SK-N-MC (cell line): ENCODE measurements around the gene VPS11.
"Not testable (repeated sequence)": the region's sequence is repeated elsewhere in the genome, so short reads cannot be mapped to it uniquely, and the experiment has no call there.

Experiments
- DNase-seq: peaks from one replicate; pipeline ENCODE4 v3.0.0-alpha.2; 2011; ENCODE audit warnings: low read depth, low spot score
- H3K27ac ChIP-seq: fragments of 200-600 bp; sonication (generic); 2 replicates; pipeline ENCODE4 v1.5.1; 2016; ENCODE audit warnings: mixed run types
- H3K36me3 ChIP-seq: fragments of 200-600 bp; sonication (generic); 2 replicates; pipeline ENCODE4 v1.6.1; 2017; ENCODE audit warnings: antibody characterized with exemption, low read length, mixed read lengths; ENCODE audit not compliant: insufficient read depth
- H3K4me3 ChIP-seq: fragments of 200-600 bp; sonication (generic); 2 replicates; pipeline ENCODE4 v1.5.1; 2016
- H3K9ac ChIP-seq: fragments of 200-600 bp; sonication (generic); 2 replicates; pipeline ENCODE4 v1.8.0; 2017; ENCODE audit warnings: mixed run types, mixed read lengths; ENCODE audit not compliant: insufficient read length
- H3K9me3 ChIP-seq: fragments of 200-600 bp; sonication (generic); 2 replicates; pipeline ENCODE4 v1.6.1; 2017; ENCODE audit warnings: low read depth, mild to moderate bottlenecking, antibody characterized with exemption, low read length, moderate library complexity, mixed read lengths
- EZH2 ChIP-seq: fragments of 200-600 bp; sonication (generic); IDR thresholded peaks from one replicate; pipeline ENCODE4 v1.6.1; 2017; ENCODE audit warnings: antibody characterized with exemption
- FOXP2 ChIP-seq: optimal IDR thresholded peaks from 2 replicates; pipeline ENCODE3; 2011; ENCODE audit warnings: mild to moderate bottlenecking, moderate library complexity; ENCODE audit not compliant: insufficient read depth; ENCODE audit errors: extremely low read length, control extremely low read depth
- POLR2AphosphoS5 ChIP-seq: IDR thresholded peaks from 2 replicates; pipeline ENCODE4 v1.6.1; 2012; ENCODE audit warnings: mild to moderate bottlenecking, low read depth, low read length, borderline replicate concordance

VPS11 gene

GRCh38 chr11:119030329-119031047 is 37.1 kb upstream of the VPS11 start, which contains the start of gene SLC37A4:
Gene SLC37A4 (minus strand): TSS chr11:119030877.
- H3K27ac ChIP-seq: peak within 1 kb of the TSS; percentile 31; the same call in 1 of the 2 replicates
- H3K36me3 ChIP-seq: peaks cover 7% of the 10 kb centered on the region; the same call in 1 of the 2 replicates
- no peaks in the 10 kb centered on the region for H3K9me3 ChIP-seq
- peak within 1 kb of the TSS; percentile 74 for H3K9ac ChIP-seq
- TF ChIP-seq FOXP2 (no peak), POLR2AphosphoS5 (peak; percentile 90)
- peak within 1 kb of the TSS; percentile 77 for H3K4me3 ChIP-seq
- peak; percentile 48 for DNase-seq

- DNase-seq: no peak
- Histone ChIP-seq H3K4me3 (no peak overlapping the region), H3K36me3 (peaks cover 3% of the 10 kb centered on the region; the same call in 1 of the 2 replicates), H3K27ac (no peak overlapping the region), H3K9ac (no peak overlapping the region), H3K9me3 (no peaks in the 10 kb centered on the region)
- TF ChIP-seq POLR2AphosphoS5 (no peak), EZH2 (no peak), FOXP2 (no peak)
Observed at GRCh38 chr11:119031912-119032280, 35.7 kb upstream of the VPS11 start.

GRCh38 chr11:119033421-119033820 is 34.2 kb upstream of the VPS11 start:
- not testable (repeated sequence) for H3K27ac ChIP-seq, H3K36me3 ChIP-seq, H3K9me3 ChIP-seq, H3K9ac ChIP-seq, DNase-seq, H3K4me3 ChIP-seq

- Histone ChIP-seq H3K9ac (no peak overlapping the region), H3K9me3 (no peaks in the 10 kb centered on the region), H3K27ac (no peak overlapping the region), H3K4me3 (no peak overlapping the region), H3K36me3 (no peaks in the 10 kb centered on the region)
- no peak for TF ChIP-seq EZH2
- no peak for TF ChIP-seq POLR2AphosphoS5
- no peak for TF ChIP-seq FOXP2
- DNase-seq: no peak
Observed at GRCh38 chr11:119034813-119035212, 32.8 kb upstream of the VPS11 start.

DNA sequence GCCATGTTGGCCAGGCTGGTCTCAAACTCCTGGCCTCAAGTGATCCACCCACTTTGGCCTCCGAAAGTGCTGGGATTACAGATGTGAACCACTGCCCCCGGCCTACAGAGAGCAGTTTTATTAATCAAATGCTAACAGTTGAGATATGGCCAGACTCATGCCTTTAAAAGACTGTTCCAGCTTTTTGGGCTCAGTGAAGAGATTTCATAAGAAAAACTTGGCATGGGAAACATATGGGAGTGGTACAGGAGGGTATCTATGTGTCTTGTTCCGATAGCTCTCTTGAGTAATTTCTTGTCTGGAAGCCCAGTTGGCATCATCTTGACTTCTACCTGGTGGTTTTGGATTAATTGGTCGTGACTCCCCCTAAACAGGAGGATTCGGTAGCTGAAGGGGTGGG is 28.7 kb upstream of the VPS11 start:
- TF ChIP-seq EZH2: no peak
- no peak for TF ChIP-seq FOXP2
- no peak for TF ChIP-seq POLR2AphosphoS5
- H3K27ac ChIP-seq: no peak overlapping the region

DNA sequence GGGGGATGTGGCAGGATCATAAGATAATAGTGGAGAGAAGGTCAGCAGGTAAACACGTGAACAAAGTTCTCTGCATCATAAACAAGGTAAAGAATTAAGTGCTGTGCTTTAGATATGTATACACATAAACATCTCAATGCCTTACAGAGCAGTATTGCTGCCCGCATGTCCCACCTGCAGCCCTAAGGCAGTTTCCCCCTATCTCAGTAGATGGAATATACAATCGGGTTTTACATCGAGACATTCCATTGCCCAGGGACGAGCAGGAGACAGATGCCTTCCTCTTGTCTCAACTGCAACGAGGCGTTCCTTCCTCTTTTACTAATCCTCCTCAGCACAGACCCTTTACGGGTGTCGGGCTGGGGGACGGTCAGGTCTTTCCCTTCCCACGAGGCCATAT is 28.1 kb upstream of the VPS11 start:
- H3K4me3 ChIP-seq, DNase-seq, H3K9me3 ChIP-seq, H3K9ac ChIP-seq, H3K27ac ChIP-seq, H3K36me3 ChIP-seq: not testable (repeated sequence)

More for the DNA sequence above, 28.7 kb upstream of the VPS11 start:
- Histone ChIP-seq H3K9me3 (no peaks in the 10 kb centered on the region), H3K36me3 (no peaks in the 10 kb centered on the region), H3K4me3 (no peak overlapping the region), H3K9ac (no peak overlapping the region)
- DNase-seq: no peak

DNA sequence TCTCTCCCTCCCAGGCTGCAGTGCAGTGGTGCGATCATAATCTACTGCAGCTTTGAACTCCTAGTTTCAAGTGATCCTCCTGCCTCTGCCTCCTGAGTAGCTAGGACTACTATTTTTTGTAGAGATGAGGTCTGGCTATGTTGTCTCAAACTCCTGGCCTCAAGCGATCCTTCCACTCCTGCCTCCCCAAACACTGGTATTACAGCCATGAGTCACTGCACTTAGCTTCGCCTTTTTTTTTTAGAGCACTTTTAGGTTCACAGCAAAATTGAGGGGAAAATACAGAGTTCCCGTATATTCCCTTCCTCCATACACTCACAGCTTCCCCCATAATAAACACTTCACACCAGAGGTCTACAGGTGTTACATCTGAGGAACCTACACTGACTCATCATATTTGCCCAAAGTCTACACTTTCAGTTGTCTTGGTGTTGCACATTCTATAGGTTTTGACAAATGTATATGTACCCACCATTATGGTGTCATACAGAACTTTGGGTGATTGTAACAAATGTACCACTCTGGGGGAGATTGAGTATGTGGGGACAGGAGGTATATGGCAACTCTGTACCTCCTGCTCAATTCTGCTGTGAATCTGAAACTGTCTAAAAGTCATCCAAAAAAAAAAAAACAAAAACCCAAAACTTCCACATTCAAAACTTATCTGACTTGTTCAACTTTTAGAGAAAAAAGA is 25.6 kb upstream of the VPS11 start:
- H3K4me3 ChIP-seq: no peak overlapping the region
- peaks cover 14% of the 10 kb centered on the region; the same call in 1 of the 2 replicates for H3K36me3 ChIP-seq
- H3K9ac ChIP-seq: no peak overlapping the region
- TF ChIP-seq FOXP2: no peak
- no peak for TF ChIP-seq EZH2
- TF ChIP-seq POLR2AphosphoS5: no peak
- H3K27ac ChIP-seq: no peak overlapping the region
- H3K9me3 ChIP-seq: no peaks in the 10 kb centered on the region
- no peak for DNase-seq

- Histone ChIP-seq H3K9ac (no peak overlapping the region), H3K4me3 (no peak overlapping the region), H3K36me3 (peaks cover 21% of the 10 kb centered on the region), H3K9me3 (no peaks in the 10 kb centered on the region), H3K27ac (no peak overlapping the region)
- DNase-seq: no peak
- TF ChIP-seq FOXP2 (no peak), POLR2AphosphoS5 (no peak), EZH2 (no peak)
Observed at GRCh38 chr11:119042927-119043326, 24.7 kb upstream of the VPS11 start.

- TF ChIP-seq FOXP2: no peak
- TF ChIP-seq POLR2AphosphoS5: no peak
- no peak for TF ChIP-seq EZH2
- no peak overlapping the region for H3K9ac ChIP-seq
- no peak overlapping the region for H3K4me3 ChIP-seq
- H3K9me3 ChIP-seq: no peaks in the 10 kb centered on the region
- peaks cover 39% of the 10 kb centered on the region for H3K36me3 ChIP-seq
- no peak overlapping the region for H3K27ac ChIP-seq
- no peak for DNase-seq
Observed at GRCh38 chr11:119044708-119045107, 22.9 kb upstream of the VPS11 start.
